Natural killer cell (primary cell): ENCODE data around the gene BEAN1. TPM values are rescaled to one million over a fixed set of nuclear protein-coding genes. Genes with fewer than 3 reads are reported as not detected.

ENCODE experiments used
- ATAC-seq, 3 donors: fragments of 150-1000 bp in 2 of 3; fragments of 200-7000 bp in 1 of 3; cut with Tn5 transposase; 1 replicate in 1 of 3; 2 replicates in 2 of 3; pipeline ENCODE4 v1.10.0; 2021; ENCODE audit warnings: mild to moderate bottlenecking in 2 of 3, moderate library complexity in 2 of 3
- DNase-seq, 2 donors: peaks; one replicate each; pipeline versions ENCODE4 v3.0.0 to v3.0.0-alpha.2; 2013 to 2021; ENCODE audit warnings: mixed read lengths in 1 of 2
- H3K27ac ChIP-seq: one replicate; pipeline ENCODE4 v1.5.1; 2013; ENCODE audit warnings: mild to moderate bottlenecking, low read length
- H3K27me3 ChIP-seq: one replicate; pipeline ENCODE4 v1.6.1; 2013; ENCODE audit warnings: low read length; ENCODE audit not compliant: control insufficient read depth, insufficient read depth
- H3K36me3 ChIP-seq: one replicate; pipeline ENCODE4 v1.6.1; 2013; ENCODE audit warnings: low read length; ENCODE audit not compliant: control insufficient read depth, insufficient read depth
- H3K4me1 ChIP-seq: one replicate; pipeline ENCODE4 v1.6.1; 2013; ENCODE audit warnings: low read length; ENCODE audit not compliant: control insufficient read depth, insufficient read depth
- H3K4me3 ChIP-seq: one replicate; pipeline ENCODE4 v1.5.1; 2013; ENCODE audit warnings: low read length
- H3K9me3 ChIP-seq: one replicate; pipeline ENCODE4 v1.6.1; 2013; ENCODE audit warnings: low read length; ENCODE audit not compliant: control insufficient read depth, insufficient read depth
- H3K27ac Mint-ChIP-seq, 2 donors: one replicate each; pipeline ENCODE4 v1.8.0; 2022; ENCODE audit warnings: mild to moderate bottlenecking in 2 of 2, mixed read lengths in 2 of 2, moderate library complexity in 1 of 2
- H3K27me3 Mint-ChIP-seq, 2 donors: one replicate each; pipeline ENCODE4 v1.8.0; 2022; ENCODE audit warnings: low read depth in 2 of 2, mixed read lengths in 2 of 2
- H3K36me3 Mint-ChIP-seq: one replicate; pipeline ENCODE4 v1.8.0; 2022; ENCODE audit warnings: mixed read lengths
- H3K4me1 Mint-ChIP-seq, 2 donors: one replicate each; pipeline ENCODE4 v1.8.0; 2022; ENCODE audit warnings: mixed read lengths in 2 of 2
- H3K4me3 Mint-ChIP-seq: one replicate; pipeline ENCODE4 v1.8.0; 2022; ENCODE audit warnings: mild to moderate bottlenecking, moderate library complexity, mixed read lengths
- H3K9me3 Mint-ChIP-seq, 2 donors: one replicate each; pipeline ENCODE4 v1.8.0; 2022; ENCODE audit warnings: mixed read lengths in 2 of 2
- WGBS: methylation state at CpG from one replicate; pipeline ENCODE4 v1.1.7; 2013; ENCODE audit warnings: missing lambda C conversion rate; ENCODE audit not compliant: insufficient coverage; 5-methylcytosine and 5-hydroxymethylcytosine counted together
- intact Hi-C: fragments of 100-400 bp; cut with micrococcal nuclease; formaldehyde crosslinking; loops from one replicate; pipeline ENCODE4 v1.14.2; 2022
- total RNA-seq, 4 donors: library from RNA; stranded (reverse); fragments of 120-200 nt in 1 of 4; gene quantifications; one replicate each; pipeline versions ENCODE4 v1.2.3 to v1.2.4, GENCODE V29; 2013 to 2022
- TF ChIP-seq, protein P1 (sequence below): fragments of 200-600 bp; IDR thresholded peaks from one replicate; pipeline ENCODE4 v1.8.0; 2022; ENCODE audit warnings: antibody characterized with exemption

Gene BEAN1
- total RNA-seq, 3 donors from 2014 or later (not counting 1 experiment from before 2014, with no cell fraction given): not detected

DNA sequence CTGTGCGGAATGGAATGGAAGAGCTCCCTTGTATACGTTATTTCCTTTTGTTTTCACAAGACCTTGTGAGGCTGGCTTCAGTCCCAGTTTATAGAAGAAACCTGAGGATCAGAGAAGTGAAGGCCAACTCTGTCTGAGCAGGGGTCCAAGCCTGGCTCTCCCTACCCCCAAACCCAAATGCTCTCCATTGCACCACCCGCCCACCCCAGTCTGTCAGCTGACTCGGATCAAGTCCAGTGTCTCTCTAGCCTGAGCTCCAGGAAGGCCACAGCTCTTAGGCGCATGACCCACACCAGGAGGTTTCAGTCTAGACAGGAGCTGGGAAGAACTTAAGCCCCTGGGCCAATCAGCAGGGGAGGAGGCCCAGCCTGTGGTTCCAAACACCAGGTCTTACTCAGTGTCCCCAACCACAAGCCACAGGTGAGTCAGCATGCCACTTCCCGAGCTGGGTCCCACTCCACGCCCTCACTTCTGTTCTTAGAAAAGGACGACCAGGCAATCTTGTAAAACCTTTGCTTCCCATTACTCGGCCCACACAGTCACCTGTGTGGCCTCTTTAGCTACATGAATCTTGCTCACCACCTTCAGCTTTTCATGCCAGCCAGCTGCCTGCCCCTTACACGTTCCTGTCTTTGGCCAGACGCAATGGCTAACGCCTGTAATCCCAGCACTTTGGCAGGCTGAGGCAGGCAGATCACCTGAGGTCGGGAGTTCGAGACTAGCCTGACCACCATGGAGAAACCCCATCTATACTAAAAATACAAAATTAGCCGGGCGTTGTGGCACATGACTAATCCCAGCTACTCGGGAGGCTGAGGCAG lies 95.1 kb downstream of the BEAN1 start:
- Histone ChIP-seq H3K4me1 (peaks cover 96% of the 10 kb centered on the region), H3K4me3 (no peak overlapping the region)
- TF ChIP-seq, protein P1, sequence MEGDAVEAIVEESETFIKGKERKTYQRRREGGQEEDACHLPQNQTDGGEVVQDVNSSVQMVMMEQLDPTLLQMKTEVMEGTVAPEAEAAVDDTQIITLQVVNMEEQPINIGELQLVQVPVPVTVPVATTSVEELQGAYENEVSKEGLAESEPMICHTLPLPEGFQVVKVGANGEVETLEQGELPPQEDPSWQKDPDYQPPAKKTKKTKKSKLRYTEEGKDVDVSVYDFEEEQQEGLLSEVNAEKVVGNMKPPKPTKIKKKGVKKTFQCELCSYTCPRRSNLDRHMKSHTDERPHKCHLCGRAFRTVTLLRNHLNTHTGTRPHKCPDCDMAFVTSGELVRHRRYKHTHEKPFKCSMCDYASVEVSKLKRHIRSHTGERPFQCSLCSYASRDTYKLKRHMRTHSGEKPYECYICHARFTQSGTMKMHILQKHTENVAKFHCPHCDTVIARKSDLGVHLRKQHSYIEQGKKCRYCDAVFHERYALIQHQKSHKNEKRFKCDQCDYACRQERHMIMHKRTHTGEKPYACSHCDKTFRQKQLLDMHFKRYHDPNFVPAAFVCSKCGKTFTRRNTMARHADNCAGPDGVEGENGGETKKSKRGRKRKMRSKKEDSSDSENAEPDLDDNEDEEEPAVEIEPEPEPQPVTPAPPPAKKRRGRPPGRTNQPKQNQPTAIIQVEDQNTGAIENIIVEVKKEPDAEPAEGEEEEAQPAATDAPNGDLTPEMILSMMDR: no peak

DNA sequence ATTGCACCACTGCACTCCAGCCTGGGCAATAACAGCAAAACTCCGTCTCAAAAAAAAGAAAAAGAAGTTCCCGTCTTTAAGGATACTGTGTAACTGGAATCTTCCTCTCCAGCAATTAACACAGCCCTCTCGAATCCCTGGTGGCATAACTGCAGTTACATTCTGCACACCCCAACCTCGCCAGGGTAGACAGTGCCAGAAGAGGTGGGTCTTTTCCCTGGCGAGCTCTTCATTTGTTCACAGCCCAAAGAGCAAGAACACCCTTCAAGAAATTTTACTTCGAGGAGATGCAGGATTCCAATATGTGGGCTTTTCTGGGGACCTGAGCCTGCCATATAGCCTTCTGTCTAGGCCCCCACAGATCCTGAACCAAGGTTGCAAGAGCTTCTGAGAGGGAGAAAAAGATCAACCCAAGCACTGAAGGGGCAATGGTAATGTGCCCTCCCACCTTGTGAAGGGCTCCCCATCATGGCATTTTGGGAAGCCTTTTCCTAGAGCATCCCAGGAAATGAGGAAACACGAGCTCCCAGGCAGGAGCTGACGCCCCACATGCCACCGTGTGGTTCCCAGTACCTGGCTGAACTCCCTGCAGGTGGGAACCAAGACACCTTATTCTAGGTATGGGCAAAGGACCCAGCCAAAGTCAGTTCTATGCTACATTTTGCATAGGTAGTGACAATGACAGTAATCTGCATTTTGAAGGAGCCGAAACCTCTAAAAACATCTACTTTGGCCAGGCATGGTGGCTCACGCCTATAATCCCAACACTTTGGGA lies 95.9 kb downstream of the BEAN1 start:
- Mint-ChIP-seq H3K4me3 (peak overlapping the region; percentile 76), H3K27ac (peak overlapping the region; percentile 91 to 99), H3K27me3 (no peaks in the 10 kb centered on the region), H3K36me3 (no peaks in the 10 kb centered on the region), H3K4me1 (peaks cover 66 to 72% of the 10 kb centered on the region in 2 donors), H3K9me3 (no peaks in the 10 kb centered on the region)
- 79% methylated on average over 11 of the region's 11 CpGs for WGBS
- DNase-seq: no peak
- intact Hi-C loops: no loop called here
- ATAC-seq: no peak
- Histone ChIP-seq H3K36me3 (no peaks in the 10 kb centered on the region), H3K4me3 (no peak overlapping the region), H3K9me3 (no peaks in the 10 kb centered on the region), H3K27me3 (no peaks in the 10 kb centered on the region), H3K4me1 (peaks cover 90% of the 10 kb centered on the region), H3K27ac (peak overlapping the region; percentile 87)
- TF ChIP-seq, protein P1: no peak

More for the DNA sequence above, 95.1 kb downstream of the BEAN1 start:
- WGBS: 26% methylated on average over 17 of the region's 17 CpGs
- Mint-ChIP-seq H3K9me3 (no peaks in the 10 kb centered on the region), H3K27ac (peak overlapping the region; percentile 91 to 99), H3K36me3 (no peaks in the 10 kb centered on the region), H3K4me1 (peaks cover 74 to 80% of the 10 kb centered on the region in 2 donors), H3K27me3 (no peaks in the 10 kb centered on the region), H3K4me3 (peak overlapping the region; percentile 76)
- Histone ChIP-seq H3K36me3 (no peaks in the 10 kb centered on the region), H3K9me3 (no peaks in the 10 kb centered on the region), H3K27ac (peak overlapping the region; percentile 87), H3K27me3 (no peaks in the 10 kb centered on the region)
- intact Hi-C loops: no loop called here
- peak; percentile 70 to 86 for DNase-seq
- peak; percentile 65 to 75 (median 75) for ATAC-seq

DNA sequence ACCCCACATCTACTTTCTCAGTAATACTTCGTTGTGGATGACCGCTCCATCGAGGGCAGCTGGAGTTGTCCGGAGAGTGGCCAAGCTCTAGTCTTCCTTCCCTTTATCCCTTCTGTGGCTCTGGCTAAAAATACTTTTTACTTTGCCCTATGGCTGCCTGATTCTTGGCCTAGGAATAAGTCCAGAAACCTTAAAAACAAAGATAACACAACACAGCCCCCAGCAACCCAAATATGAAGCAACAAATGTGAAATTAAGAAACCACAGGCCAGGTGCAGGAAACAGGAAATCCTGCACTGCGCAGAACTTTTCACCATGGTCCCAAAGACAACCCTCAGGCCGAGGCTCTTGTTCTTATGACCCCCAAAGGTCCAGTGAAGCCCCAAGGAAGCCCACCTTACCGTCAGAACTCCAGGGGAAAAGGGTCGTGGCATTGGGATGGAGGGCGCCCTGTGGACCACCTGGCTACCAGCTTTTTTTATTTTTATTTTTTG lies 96.8 kb downstream of the BEAN1 start:
- H3K27ac ChIP-seq: peak overlapping the region; percentile 87
- peaks cover 84% of the 10 kb centered on the region for H3K4me1 ChIP-seq
- Mint-ChIP-seq H3K27ac (peak overlapping the region; percentile 91 to 99), H3K36me3 (no peaks in the 10 kb centered on the region), H3K4me3 (peak overlapping the region; percentile 84), H3K9me3 (no peaks in the 10 kb centered on the region), H3K27me3 (no peaks in the 10 kb centered on the region), H3K4me1 (peaks cover 66 to 71% of the 10 kb centered on the region in 2 donors)
- H3K9me3 ChIP-seq: no peaks in the 10 kb centered on the region
- peak overlapping the region; percentile 1 for H3K4me3 ChIP-seq
- DNase-seq (peak in 1 of 2 donors; percentile 77), ATAC-seq (peak; percentile 47 to 58 (median 53))
- H3K36me3 ChIP-seq: peaks cover 3% of the 10 kb centered on the region
- TF ChIP-seq, protein P1: no peak
- no peaks in the 10 kb centered on the region for H3K27me3 ChIP-seq
- intact Hi-C loops: no loop called here
- 17% methylated on average over 9 of the region's 9 CpGs for WGBS
